Endothelial cell of umbilical vein (primary cell): Measurements from ENCODE around the gene CEACAM1. TPM values are rescaled to one million over a fixed set of nuclear protein-coding genes. Genes with fewer than 3 reads are reported as not detected.

Experiments used
- BruUV-seq: library from RNA; stranded (reverse); fragments of 400-500 nt; replicated peaks from 2 replicates; lab custom pipeline; 2021; lab: Mats Ljungman, UMichigan
- CTCF ChIA-PET: fragments of 300-600, 350-600 bp; sonication (Branson Sonifier 250); formaldehyde crosslinking; loops from one replicate; lab custom pipeline; 2021; ENCODE audit warnings: antibody characterized with exemption, inconsistent platforms; lab: Charles Lee
- POLR2A ChIA-PET: fragments of 300-600, 350-600 bp; sonication (Branson Sonifier 250); formaldehyde crosslinking; loops from one replicate; lab custom pipeline; 2021; ENCODE audit warnings: antibody characterized with exemption, inconsistent platforms; lab: Charles Lee
- DNase-seq: peaks from one replicate; pipeline ENCODE4 v3.0.0-alpha.2; 2011; ENCODE audit warnings: low read depth, low spot score
- FAIRE-seq: peaks from 2 replicates; lab custom pipeline; 2011; peaks lifted over from hg19 to GRCh38; lab: Jason Lieb, UNC
- H2AFZ ChIP-seq: 2 replicates; pipeline ENCODE4 v1.6.0; 2012; ENCODE audit warnings: low read depth, low read length, control low read depth, inconsistent platforms
- H3K27ac ChIP-seq: 2 replicates; pipeline ENCODE4 v1.5.1; 2011; ENCODE audit warnings: low read depth, mild to moderate bottlenecking, control low read depth, low read length, moderate library complexity; ENCODE audit not compliant: insufficient read depth
- H3K27me3 ChIP-seq, 2 experiments: 2 replicates each; pipeline versions ENCODE4 v1.6.0 to v1.6.1; 2011; ENCODE audit warnings: low read length in 2 of 2, mixed read lengths in 1 of 2; ENCODE audit not compliant: control insufficient read depth in 2 of 2, insufficient read depth in 2 of 2
- H3K36me3 ChIP-seq, 2 experiments: 2 replicates in 1 of 2; 3 replicates in 1 of 2; pipeline ENCODE4 v1.5.1; 2011; ENCODE audit warnings: low read length in 2 of 2, mild to moderate bottlenecking in 1 of 2, moderate library complexity in 1 of 2; ENCODE audit not compliant: control insufficient read depth in 2 of 2, insufficient read depth in 2 of 2; ENCODE audit errors: extremely low read depth in 1 of 2
- H3K4me1 ChIP-seq: 3 replicates; pipeline ENCODE4 v1.5.1; 2011; ENCODE audit warnings: mild to moderate bottlenecking, low read length; ENCODE audit not compliant: control insufficient read depth, insufficient read depth; ENCODE audit errors: extremely low read depth
- H3K4me2 ChIP-seq: 2 replicates; pipeline ENCODE4 v1.6.1; 2011; ENCODE audit warnings: low read length, control low read depth, mixed read lengths; ENCODE audit not compliant: insufficient read depth
- H3K4me3 ChIP-seq, 3 experiments: fragments of 200-600 bp in 1 of 3; sonication (generic), shearing (Covaris generic) in 1 of 3; replicated peaks in 1 of 3; 2 replicates each; pipeline ENCODE4 v1.5.1; 2011 to 2016; ENCODE audit warnings: control low read depth in 3 of 3, low read length in 3 of 3, mild to moderate bottlenecking in 2 of 3, inconsistent platforms in 1 of 3, low read depth in 1 of 3, moderate library complexity in 1 of 3; ENCODE audit not compliant: insufficient read depth in 1 of 3
- H3K79me2 ChIP-seq: 2 replicates; pipeline ENCODE4 v1.6.0; 2012; ENCODE audit warnings: low read length, inconsistent platforms; ENCODE audit not compliant: control insufficient read depth, insufficient read depth
- H3K9ac ChIP-seq: replicated peaks from 2 replicates; pipeline ENCODE3; 2011; ENCODE audit warnings: low read length, control low read depth; ENCODE audit not compliant: insufficient read depth; ENCODE audit errors: extremely low read depth
- H3K9me1 ChIP-seq: replicated peaks from 3 replicates; pipeline ENCODE4 v1.6.0; 2011; ENCODE audit warnings: mild to moderate bottlenecking, low read length; ENCODE audit not compliant: control insufficient read depth, insufficient read depth; ENCODE audit errors: extremely low read depth
- H3K9me3 ChIP-seq: replicated peaks from 2 replicates; pipeline ENCODE4 v1.5.1; 2012; ENCODE audit warnings: low read length, inconsistent platforms; ENCODE audit not compliant: control insufficient read depth, insufficient read depth
- H4K20me1 ChIP-seq: replicated peaks from 2 replicates; pipeline ENCODE3; 2011; ENCODE audit warnings: mild to moderate bottlenecking, low read length; ENCODE audit not compliant: control insufficient read depth, insufficient read depth; ENCODE audit errors: extremely low read depth
- EZH2 ChIP-seq: IDR thresholded peaks from 2 replicates; pipeline ENCODE4 v1.6.1; 2012; ENCODE audit warnings: borderline replicate concordance, low read depth, mild to moderate bottlenecking, moderate library complexity, low read length, inconsistent platforms; ENCODE audit not compliant: severe bottlenecking
- FOS ChIP-seq: IDR thresholded peaks from 2 replicates; pipeline ENCODE4 v1.6.1; 2011; ENCODE audit warnings: mild to moderate bottlenecking, low read length, moderate library complexity, borderline replicate concordance; ENCODE audit not compliant: insufficient read depth
- GATA2 ChIP-seq: IDR thresholded peaks from 2 replicates; pipeline ENCODE4 v1.7.0; 2011; ENCODE audit warnings: low read depth, mild to moderate bottlenecking, moderate library complexity, mixed read lengths, low read length; ENCODE audit not compliant: insufficient read length, insufficient read depth
- JUN ChIP-seq: IDR thresholded peaks from 2 replicates; pipeline ENCODE4 v1.6.1; 2011; ENCODE audit warnings: borderline replicate concordance, low read depth; ENCODE audit not compliant: insufficient read length, insufficient read depth
- MYC ChIP-seq: IDR thresholded peaks from one replicate; pipeline ENCODE4 v1.6.1; 2011; ENCODE audit warnings: mild to moderate bottlenecking, low read depth, low read length
- POLR2A ChIP-seq: IDR thresholded peaks from 2 replicates; pipeline ENCODE4 v1.6.1; 2012; ENCODE audit warnings: low read depth, mild to moderate bottlenecking, control low read depth, low read length
- POLR2AphosphoS5 ChIP-seq: IDR thresholded peaks from 2 replicates; pipeline ENCODE4 v1.6.1; 2012; ENCODE audit warnings: low read depth, mild to moderate bottlenecking, control low read depth, low read length, moderate library complexity; ENCODE audit not compliant: insufficient read depth
- dilution Hi-C: fragments of 300-500 bp; cut with MboI; formaldehyde crosslinking; loops from one replicate; pipeline ENCODE4 v1.15.0; 2019; ENCODE audit warnings: low sequenced_read_pairs; ENCODE audit not compliant: extremely low pct_ligation_motif_present
- intact Hi-C: fragments of 100-400 bp; cut with micrococcal nuclease; formaldehyde crosslinking; loops from one replicate; pipeline ENCODE4 v1.10.0; 2022
- polyA plus RNA-seq, 4 experiments: library from polyadenylated mRNA; depleted of rRNA in 3 of 4; stranded (reverse) in 3 of 4; unstranded in 1 of 4; fragments of >200 nt; gene quantifications; 2 replicates each; pipeline versions ENCODE4 v1.2.1 to v1.2.3, GENCODE V29; 2011 to 2012; ENCODE audit warnings: missing spikeins in 1 of 4
- total RNA-seq: library from RNA; stranded (reverse); gene quantifications from 2 replicates; pipeline ENCODE4 v1.2.3, GENCODE V29; 2021
- TF ChIP-seq, protein P1 (sequence below), 2 donors: IDR thresholded peaks; 1 replicate in 1 of 2; 2 replicates in 1 of 2; pipeline ENCODE4 v1.5.1; 2011; ENCODE audit warnings: low read length in 2 of 2, mild to moderate bottlenecking in 2 of 2, moderate library complexity in 2 of 2, control low read depth in 1 of 2, inconsistent platforms in 1 of 2, low read depth in 1 of 2; ENCODE audit not compliant: insufficient read depth in 1 of 2; ENCODE audit errors: extremely low read depth in 1 of 2
- TF ChIP-seq, protein P2 (sequence below): IDR thresholded peaks from 2 replicates; pipeline ENCODE4 v1.6.1; 2011; ENCODE audit not compliant: insufficient read depth, insufficient read length

CEACAM1 gene
- total and polyA plus RNA-seq, 2 donors (not counting 3 experiments of a cell fraction or from before 2014, with no cell fraction given): 3.5 to 3.6 TPM

GRCh38 chr19:42471554-42472249 is 56.6 kb downstream of the CEACAM1 start:
- Histone ChIP-seq H3K9me3 (no peaks in the 10 kb centered on the region), H3K27ac (no peak overlapping the region), H4K20me1 (no peaks in the 10 kb centered on the region), H3K36me3 (no peaks in the 10 kb centered on the region), H3K9ac (no peak overlapping the region), H3K4me3 (no peak overlapping the region), H3K79me2 (no peaks in the 10 kb centered on the region), H3K4me2 (no peak overlapping the region), H3K4me1 (no peaks in the 10 kb centered on the region), H3K27me3 (peaks cover 0 to 1% of the 10 kb centered on the region in 2 experiments), H2AFZ (no peak overlapping the region), H3K9me1 (no peaks in the 10 kb centered on the region)
- BruUV-seq: no TSS peak
- no peak for FAIRE-seq
- TF ChIP-seq, protein P1, sequence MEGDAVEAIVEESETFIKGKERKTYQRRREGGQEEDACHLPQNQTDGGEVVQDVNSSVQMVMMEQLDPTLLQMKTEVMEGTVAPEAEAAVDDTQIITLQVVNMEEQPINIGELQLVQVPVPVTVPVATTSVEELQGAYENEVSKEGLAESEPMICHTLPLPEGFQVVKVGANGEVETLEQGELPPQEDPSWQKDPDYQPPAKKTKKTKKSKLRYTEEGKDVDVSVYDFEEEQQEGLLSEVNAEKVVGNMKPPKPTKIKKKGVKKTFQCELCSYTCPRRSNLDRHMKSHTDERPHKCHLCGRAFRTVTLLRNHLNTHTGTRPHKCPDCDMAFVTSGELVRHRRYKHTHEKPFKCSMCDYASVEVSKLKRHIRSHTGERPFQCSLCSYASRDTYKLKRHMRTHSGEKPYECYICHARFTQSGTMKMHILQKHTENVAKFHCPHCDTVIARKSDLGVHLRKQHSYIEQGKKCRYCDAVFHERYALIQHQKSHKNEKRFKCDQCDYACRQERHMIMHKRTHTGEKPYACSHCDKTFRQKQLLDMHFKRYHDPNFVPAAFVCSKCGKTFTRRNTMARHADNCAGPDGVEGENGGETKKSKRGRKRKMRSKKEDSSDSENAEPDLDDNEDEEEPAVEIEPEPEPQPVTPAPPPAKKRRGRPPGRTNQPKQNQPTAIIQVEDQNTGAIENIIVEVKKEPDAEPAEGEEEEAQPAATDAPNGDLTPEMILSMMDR (IDR thresholded peaks at IDR 0.05; ENCODE audit: extremely low read depth in 1 of 2, insufficient read depth in 1 of 2, low read depth in 1 of 2, low read length in 2 of 2): no peak
- TF ChIP-seq FOS (no peak), JUN (no peak), POLR2AphosphoS5 (no peak), POLR2A (no peak), EZH2 (no peak), MYC (no peak), GATA2 (no peak)
- TF ChIP-seq, protein P2, sequence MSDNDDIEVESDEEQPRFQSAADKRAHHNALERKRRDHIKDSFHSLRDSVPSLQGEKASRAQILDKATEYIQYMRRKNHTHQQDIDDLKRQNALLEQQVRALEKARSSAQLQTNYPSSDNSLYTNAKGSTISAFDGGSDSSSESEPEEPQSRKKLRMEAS: no peak
- POLR2A ChIA-PET: no interaction called here
- CTCF ChIA-PET: interaction anchor here (0.9 to 1.4 kb wide), 2 partner anchors 22 to 718 kb away, joined by 3 to 4 read pairs; no protein-coding TSS in a partner anchor
- dilution Hi-C loops (no loop called here), intact Hi-C loops (no loop called here)
- no peak for DNase-seq
